Measurements from ENCODE around the gene RAB43. TPM values are rescaled to one million over a fixed set of nuclear protein-coding genes. Genes with fewer than 3 reads are reported as not detected.
A peak's percentile ranks its signal among the peaks of the same experiment; 100 is the strongest.
"Not testable (repeated sequence)": the region's sequence is repeated elsewhere in the genome, so short reads cannot be mapped to it uniquely, and the experiment has no call there.

RAB43 gene
- polyA plus RNA-seq (ENCODE audit: insufficient read length in 4 of 4), result 1 to 10 TPM; 2.0 to 6.7 (median 3.1) TPM

DNA sequence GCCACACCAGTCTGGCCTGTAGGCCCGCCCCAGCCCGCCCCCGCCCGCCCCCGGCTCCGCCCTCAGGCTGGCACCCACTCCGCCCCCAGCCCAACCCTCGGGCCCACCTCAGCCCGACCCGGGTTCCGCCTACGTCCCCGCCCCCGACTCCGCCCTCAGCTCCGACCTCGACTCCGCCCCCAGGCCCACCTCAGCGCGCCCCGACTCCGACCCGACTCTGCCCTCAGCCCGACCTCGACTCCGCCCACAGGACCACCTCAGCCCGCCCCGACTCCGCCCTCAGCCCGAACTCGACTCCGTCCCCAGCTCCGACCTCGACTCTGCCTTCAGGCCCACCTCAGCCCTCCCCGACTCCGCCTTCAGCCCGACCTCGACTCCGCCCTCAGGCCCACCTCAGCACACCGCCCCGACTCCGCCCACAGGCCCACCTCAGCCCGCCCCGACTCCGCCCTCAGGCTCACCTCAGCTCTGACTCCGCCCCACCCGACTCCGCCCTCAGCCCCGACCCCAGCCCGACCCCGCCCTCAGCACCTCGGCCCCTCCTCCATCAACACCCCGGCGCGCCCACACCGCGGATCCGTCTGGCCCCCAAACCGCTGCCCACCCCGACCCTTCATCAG lies at the start of gene RAB43:
Gene RAB43 (minus strand): TSS at position 13 of the 620 bp plus-strand sequence. CDS start 315 bp downstream, outside the sequence.
- DNase-seq (ENCODE audit: low read depth in 4 of 4, low spot score in 3 of 4), result peak; percentile 78 to 85 (median 82)

DNA sequence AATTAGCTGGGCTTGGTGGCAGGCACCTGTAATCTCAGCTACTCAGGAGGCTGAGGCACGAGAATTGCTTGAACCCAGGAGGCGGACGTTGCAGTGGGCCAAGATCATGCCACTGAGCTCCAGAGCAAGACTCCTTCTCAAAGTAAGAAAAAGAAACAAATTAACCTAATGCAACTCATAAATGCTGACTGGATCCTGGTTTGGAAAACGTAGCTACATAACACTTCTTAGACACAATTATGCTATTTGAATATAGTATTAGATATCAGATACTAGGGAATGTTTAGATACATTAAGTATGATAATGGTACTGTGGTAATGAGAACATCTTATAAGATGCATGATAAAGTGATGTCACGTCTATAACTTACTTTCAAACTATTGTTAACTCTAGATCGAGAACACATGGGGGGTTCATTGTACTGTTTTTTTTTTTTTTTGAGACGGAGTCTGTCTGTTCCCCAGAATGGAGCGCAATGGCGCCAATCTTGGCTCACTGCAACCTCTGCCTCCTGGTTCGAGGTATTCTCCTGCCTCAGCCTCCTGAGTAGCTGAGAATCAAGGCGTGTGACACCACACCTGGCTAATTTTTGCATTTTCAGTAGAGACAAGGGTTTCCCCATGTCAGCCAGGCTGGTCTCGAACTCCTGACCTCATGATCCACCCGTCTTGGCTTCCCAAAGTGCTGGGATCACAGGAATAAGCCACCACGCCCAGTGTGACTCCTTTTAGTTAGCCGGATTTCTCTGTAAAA lies 45.2 kb upstream of the RAB43 start:
- no peak for DNase-seq (ENCODE audit: low read depth in 4 of 4, low spot score in 3 of 4)

- not testable (repeated sequence) for DNase-seq (ENCODE audit: low read depth in 4 of 4, low spot score in 3 of 4)
Observed at GRCh38 chr3:129165594-129165993, 44.0 kb upstream of the RAB43 start.

- DNase-seq (ENCODE audit: low read depth in 4 of 4, low spot score in 3 of 4), result no peak
Observed at GRCh38 chr3:129164500-129164899, 42.9 kb upstream of the RAB43 start.

GRCh38 chr3:129162729-129163579 lies 41.4 kb upstream of the RAB43 start:
- no peak for DNase-seq (ENCODE audit: low read depth in 4 of 4, low spot score in 3 of 4)

GRCh38 chr3:129161860-129162271 lies 40.3 kb upstream of the RAB43 start:
- no peak for DNase-seq (ENCODE audit: low read depth in 4 of 4, low spot score in 3 of 4)

GRCh38 chr3:129160891-129161859 lies 39.6 kb upstream of the RAB43 start, which contains the start of gene ISY1:
Gene ISY1, minus strand, starts transcription at chr3:129161063. Its CDS starts 88 bp downstream, at chr3:129160975.
- DNase-seq (ENCODE audit: low read depth in 4 of 4, low spot score in 3 of 4), result peak; percentile 94 to 97 (median 96)

DNA sequence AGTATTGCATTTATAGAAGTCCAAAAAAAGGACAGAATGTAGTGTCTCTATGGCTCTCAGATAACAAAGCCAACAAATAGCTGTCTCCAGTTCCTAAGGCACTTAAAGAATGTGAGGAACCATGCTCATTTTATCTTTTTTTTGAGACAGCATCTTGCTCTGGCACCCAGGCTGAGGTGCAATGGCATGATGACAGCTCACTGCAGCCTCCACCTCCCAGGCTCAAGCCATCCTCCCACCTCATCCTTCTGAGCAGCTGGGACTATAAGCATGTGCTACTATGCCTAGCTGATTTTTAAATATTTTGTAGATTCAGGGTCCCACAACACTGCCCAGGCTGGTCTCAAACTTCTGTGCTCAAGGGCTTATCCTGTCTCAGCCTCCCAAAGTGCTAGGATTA lies 23.2 kb upstream of the RAB43 start:
- DNase-seq (ENCODE audit: low read depth in 4 of 4, low spot score in 3 of 4), result no peak

- DNase-seq (ENCODE audit: low read depth in 4 of 4, low spot score in 3 of 4), result not testable (repeated sequence)
Observed at GRCh38 chr3:129141011-129141410, 19.4 kb upstream of the RAB43 start.

- no peak for DNase-seq (ENCODE audit: low read depth in 4 of 4, low spot score in 3 of 4)
Observed at GRCh38 chr3:129139911-129140310, 18.3 kb upstream of the RAB43 start.

GRCh38 chr3:129136275-129136674 lies 14.7 kb upstream of the RAB43 start:
- not testable (repeated sequence) for DNase-seq (ENCODE audit: low read depth in 4 of 4, low spot score in 3 of 4)

DNA sequence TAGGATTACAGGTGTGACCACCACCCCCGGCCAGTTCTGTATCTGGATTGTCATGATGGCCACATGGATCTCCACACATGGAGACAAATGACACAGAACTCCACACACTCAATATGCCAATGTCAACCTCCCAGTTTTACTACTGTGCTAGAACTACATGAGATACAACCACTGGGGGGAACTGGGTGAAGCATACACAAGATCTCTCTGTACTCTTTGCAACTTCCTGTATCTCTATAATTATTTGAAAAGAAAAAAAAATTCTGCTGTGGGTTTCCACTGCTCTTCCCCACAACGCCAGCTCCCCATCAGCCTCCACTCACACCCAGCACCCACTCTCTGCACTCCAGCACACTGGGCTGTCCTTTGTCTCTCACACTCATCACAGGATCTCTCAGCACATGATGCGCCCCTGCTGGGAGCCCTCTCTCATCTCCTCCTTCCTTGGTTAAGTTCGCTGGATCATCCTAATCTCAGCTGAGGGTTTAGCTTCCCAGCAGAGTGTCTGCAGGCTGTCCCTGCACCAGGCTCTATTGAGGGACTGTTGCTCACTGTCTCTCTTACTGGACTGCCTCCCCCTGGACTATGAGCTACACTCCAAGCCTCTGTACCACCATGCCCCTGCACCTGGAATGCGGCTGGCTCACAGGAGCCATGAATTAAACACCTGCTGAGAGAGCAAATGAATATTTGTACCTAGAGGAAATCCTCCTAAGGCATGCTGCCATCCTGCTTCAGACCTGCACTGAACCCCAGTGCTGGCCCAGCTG lies 10.7 kb upstream of the RAB43 start:
- no peak for DNase-seq (ENCODE audit: low read depth in 4 of 4, low spot score in 3 of 4)

DNA sequence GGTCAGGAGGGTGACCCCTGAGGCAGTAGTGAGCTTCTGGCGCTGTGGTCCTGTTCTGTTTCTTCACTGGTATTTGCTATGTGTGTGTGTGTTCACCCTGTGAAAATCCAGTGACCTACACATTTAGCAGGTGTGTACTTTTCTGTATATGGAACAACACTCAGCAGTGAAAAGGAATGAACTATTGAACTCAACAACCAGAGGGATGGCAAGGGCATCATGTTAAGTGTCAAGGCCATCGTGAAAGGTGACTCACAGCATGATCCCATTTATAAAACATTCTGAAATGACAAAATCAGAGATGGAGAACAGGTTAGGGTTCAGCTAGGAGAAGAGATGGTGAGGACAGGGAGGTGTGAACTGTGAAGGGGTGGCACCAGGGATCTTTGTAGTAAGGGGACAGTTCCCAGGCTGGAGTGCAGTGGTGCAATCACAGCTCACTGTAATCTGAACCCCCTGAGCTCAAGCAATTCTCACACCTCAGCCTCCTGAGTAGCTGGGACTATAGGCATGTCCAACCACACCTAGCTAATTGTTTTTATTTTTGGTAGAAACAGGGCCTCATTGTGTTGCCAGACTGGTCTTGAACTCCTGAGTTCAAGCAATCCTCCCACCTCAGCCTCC lies 10.0 kb upstream of the RAB43 start:
- no peak for DNase-seq (ENCODE audit: low read depth in 4 of 4, low spot score in 3 of 4)

DNA sequence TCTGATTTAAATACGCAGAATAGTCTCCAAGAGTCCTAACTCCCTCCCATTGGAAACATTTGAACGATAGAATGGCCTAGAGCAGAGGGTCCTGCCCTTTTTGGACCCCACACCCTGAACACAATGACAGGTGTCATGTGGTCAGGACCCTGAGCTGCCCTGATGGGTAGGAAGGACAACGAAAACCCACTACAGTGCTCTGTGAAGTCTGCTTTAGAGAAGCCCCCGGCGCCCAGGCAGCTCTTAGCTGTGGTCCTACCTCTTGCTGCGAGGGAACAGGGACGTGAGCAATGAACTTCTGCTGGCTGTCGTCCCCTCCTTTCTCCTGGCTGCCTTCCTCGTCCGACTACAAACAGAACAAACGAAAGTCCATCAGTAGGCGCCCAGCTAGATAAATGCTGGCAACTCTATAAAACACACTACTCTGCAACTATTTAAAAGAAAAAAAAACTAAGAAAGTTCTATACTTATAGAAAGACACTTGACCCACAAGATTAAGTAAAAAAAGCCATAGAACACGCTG lies 8.7 kb upstream of the RAB43 start:
- no peak for DNase-seq (ENCODE audit: low read depth in 4 of 4, low spot score in 3 of 4)

DNA sequence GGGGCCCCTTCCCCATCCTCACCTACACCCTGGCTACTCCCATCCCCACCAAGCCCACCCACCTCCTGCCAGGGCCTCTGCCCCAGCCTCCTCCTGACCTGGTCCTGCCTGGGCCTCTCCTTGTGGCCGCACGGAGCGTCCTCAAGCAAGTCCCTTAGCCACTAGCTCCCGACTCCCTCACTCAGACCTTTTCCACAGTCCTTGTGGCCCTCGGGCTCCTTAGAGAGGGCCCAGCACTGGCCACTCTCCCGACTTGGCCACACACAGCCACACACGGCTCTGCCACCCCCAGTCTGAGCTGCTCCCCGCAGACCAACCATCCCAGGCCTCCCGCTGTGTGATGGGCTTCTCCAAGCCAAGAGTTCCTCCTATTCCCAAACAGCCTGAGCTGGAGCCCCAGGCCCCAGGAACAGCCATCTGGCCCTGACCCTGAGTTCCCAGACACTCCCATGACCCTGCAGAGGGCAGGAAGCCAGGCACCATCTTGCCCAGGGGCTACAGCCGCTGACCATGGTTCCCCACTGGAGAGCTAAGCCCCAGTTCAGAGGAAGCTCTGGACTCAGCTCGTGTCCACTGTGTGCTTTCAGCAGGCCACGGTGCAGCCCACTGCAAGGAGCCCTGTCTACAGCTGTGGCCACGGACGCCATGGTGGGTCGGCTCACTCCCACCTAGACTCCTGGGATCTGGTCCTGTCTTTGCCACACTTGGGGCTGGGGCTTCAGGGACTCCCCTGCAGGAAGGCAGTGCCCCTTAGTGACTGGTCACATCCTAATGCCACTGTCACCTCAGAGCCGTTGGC lies 7.0 kb upstream of the RAB43 start:
- DNase-seq (ENCODE audit: low read depth in 4 of 4, low spot score in 3 of 4), result no peak

- no peak for DNase-seq (ENCODE audit: low read depth in 4 of 4, low spot score in 3 of 4)
Observed at GRCh38 chr3:129126726-129127280, 5.2 kb upstream of the RAB43 start.

DNA sequence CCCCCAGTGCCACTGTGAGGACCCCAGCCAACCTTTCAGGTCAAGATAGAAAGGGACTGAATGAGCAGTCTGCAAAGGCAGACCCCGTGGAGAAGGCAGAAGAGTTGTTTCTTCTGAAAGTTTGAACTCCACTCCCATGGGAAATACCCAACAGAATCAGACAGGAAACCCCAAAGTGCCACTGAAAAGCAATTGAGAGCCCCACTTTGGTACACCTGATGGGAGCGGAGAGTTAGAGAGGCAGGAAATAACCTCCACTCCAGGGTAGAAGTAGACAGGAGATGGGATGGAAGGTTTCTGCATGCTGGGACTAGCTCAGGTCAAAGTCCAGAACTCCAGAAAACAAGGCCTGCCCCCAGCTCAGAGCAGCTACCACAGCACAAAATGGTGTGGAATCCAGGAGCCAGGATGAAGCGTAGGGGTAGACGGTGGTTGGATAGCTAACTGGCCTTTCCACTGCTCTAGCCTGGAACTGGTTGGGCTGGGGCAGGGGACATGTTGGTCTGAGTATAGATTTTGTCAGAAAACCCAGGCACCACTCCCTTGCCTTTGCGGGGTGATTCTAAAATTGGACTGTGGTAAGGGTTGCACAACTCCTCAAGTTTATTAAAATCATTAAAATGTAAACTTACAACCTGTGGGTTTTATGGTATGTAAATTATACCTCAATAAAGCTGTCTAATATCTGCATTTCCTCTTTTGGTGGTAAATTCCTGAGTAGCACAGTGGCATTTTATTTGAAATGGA lies 1.9 kb upstream of the RAB43 start:
- DNase-seq (ENCODE audit: low read depth in 4 of 4, low spot score in 3 of 4), result no peak
